Astrocyte of the cerebellum (primary cell): ENCODE measurements around the gene IRGC.

ENCODE experiments used
- DNase-seq: peaks from one replicate; pipeline ENCODE4 v3.0.0-alpha.2; 2011; ENCODE audit warnings: low read depth
- H3K4me3 ChIP-seq: 2 replicates; pipeline ENCODE4 v1.5.1; 2011; ENCODE audit warnings: mild to moderate bottlenecking, low read depth, low read length, moderate library complexity
- in situ Hi-C: cut with HindIII; loops from 2 replicates; pipeline ENCODE4 v1.10.0; 2017; ENCODE audit warnings: low sequenced_read_pairs
- TF ChIP-seq, protein P1 (sequence below): IDR thresholded peaks from 2 replicates; pipeline ENCODE4 v1.5.1; 2012; ENCODE audit warnings: low read length, low read depth, moderate library complexity, mild to moderate bottlenecking; ENCODE audit errors: missing control alignments

IRGC gene

DNA sequence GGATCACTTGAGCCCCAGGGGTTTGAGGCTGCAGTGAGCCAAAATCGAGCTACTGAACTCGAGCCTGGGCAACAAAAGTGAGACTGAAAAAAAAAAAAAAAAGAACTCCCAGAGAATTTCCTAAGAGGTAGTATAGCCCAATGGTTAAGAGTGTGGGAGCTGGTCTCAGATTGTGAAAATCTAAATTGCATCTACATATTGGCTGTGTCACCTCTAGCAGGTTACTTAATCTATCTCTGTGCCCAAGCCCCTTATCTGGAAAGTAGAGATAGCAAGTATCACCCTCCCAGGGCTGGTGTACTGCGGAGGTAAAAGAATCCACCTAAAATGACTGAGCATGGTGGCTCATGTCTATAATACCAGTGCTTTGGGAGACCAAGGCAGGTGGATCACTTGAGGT lies 42.2 kb upstream of the IRGC start:
- in situ Hi-C loops = no loop called here
- no peak for DNase-seq
- no peak overlapping the region for H3K4me3 ChIP-seq
- TF ChIP-seq, protein P1, sequence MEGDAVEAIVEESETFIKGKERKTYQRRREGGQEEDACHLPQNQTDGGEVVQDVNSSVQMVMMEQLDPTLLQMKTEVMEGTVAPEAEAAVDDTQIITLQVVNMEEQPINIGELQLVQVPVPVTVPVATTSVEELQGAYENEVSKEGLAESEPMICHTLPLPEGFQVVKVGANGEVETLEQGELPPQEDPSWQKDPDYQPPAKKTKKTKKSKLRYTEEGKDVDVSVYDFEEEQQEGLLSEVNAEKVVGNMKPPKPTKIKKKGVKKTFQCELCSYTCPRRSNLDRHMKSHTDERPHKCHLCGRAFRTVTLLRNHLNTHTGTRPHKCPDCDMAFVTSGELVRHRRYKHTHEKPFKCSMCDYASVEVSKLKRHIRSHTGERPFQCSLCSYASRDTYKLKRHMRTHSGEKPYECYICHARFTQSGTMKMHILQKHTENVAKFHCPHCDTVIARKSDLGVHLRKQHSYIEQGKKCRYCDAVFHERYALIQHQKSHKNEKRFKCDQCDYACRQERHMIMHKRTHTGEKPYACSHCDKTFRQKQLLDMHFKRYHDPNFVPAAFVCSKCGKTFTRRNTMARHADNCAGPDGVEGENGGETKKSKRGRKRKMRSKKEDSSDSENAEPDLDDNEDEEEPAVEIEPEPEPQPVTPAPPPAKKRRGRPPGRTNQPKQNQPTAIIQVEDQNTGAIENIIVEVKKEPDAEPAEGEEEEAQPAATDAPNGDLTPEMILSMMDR = no peak

DNA sequence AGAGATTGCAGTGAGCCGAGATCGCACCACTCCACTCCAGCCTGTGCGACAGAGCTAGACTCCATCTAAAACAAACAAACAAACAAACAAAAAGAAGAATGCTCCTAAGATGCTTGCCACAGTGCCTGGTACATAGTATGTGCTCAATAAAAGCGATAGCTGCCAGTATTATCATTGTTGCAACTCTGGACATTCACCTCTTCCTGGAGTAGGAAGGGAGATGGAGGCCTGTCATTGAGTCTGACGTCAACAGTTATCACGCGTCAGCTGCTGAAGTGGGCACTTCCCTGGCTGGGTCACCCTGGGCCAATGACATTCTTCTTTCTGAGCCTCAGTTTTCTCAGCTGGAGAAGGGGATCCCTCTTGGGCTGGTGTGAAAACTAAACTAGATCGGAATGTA lies 41.7 kb upstream of the IRGC start:
- in situ Hi-C loops = no loop called here
- TF ChIP-seq, protein P1 = no peak
- no peak for DNase-seq
- H3K4me3 ChIP-seq = no peak overlapping the region

DNA sequence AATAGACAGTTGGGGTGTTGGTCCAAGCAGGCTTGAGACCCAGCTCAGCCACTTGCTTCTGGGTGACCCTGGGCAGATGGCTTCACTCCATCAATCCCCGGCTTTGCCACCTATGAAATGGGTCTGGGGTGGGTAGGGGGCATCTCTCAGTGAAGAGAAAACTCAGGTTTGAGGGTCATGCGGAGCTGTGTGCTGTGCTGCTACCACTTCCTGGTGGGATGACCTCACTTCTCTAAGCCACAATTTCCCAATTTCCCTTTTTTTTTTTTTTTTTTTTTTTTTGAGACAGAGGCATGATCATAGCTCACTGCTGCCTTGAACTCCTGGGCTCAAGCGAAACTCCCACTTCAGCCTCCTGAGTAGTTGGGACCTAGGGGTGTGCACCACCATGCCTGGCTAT lies 41.3 kb upstream of the IRGC start:
- DNase-seq = no peak
- no peak overlapping the region for H3K4me3 ChIP-seq
- TF ChIP-seq, protein P1 = no peak
- in situ Hi-C loops = no loop called here

DNA sequence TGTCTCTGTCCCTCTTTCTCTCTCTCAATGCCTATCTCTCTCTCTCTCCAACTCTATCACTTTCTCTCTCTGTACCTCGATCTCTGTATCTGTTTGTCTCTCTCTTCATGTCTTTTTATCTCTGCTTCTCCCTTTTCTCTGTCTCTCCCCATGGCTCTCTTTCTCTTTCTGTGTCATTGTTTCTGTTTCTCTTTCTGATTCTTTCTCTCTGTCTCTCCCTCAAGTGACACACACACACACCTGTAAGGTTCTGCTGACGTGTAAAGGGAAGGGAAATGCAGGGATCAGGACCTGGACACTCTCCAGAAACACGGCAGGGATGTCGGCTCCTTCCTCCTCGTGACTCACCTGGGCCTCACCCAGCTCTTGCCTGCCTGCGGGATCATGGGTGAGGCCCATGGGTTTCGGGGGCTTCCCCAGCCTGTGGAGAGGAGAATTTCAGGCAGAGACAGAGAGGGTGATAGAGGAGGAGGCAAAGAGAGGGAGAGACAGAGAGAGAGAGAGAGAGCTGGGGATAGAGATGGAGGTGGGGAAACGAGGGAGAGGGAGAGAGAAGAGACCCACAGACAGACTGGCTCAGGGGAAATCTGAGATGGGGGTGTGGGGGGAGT lies 40.5 kb upstream of the IRGC start:
- DNase-seq = no peak
- TF ChIP-seq, protein P1 = no peak
- in situ Hi-C loops = no loop called here
- no peak overlapping the region for H3K4me3 ChIP-seq

DNA sequence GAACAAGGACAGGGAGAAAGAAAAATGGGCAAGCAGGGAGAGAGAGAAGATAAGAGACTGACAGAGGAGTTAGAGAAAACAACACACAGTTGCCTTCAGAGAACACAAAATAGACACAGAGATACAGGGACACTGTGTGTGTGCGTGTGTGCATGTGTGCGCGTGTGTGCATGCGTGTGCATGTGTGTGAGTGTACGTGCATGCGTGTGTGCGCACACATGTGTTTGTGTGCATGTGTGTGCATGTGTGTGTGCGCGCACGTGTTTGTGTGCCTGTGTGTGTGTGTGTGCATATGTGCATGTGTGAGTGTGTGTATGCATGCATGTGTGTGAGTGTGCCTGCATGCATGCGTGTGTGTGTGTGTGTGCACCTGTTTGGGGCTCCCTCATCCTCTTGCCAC lies 40.0 kb upstream of the IRGC start:
- in situ Hi-C loops = no loop called here
- no peak for DNase-seq
- TF ChIP-seq, protein P1 = no peak
- H3K4me3 ChIP-seq = no peak overlapping the region

DNA sequence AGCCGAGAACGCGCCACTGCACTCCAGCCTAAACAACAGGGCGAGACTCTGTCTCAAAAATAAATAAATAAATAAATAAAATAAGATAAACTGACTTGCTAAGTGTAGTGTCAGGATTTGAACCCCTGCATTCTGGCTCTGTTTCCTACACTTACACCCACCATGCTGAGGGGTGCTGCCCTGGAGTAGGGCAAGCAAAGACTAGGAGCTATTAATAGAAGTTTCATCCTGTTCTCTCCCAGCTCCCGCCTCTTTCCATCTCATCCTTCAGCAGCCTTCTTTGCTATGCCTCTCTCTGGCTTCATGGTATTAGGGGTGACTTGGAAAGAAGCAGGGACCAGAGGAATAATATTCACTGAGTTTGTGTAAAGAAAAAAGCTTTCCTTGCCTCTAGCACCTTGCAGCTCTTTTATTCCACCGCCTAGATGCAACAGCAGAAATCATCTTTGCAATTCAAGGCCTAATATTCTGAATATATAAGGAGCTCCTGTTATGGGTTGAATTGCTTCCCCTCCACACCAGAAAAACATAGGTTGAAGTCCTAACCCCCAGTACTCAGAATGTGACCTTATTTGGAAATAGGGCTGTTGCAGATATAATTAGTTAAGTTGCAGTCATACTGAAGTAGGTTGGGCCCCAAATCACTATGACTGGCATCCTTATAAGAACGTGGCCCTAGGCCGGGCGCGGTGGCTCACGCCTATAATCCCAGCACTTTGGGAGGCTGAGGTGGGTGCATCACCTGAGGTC lies 37.2 kb upstream of the IRGC start:
- TF ChIP-seq, protein P1 = no peak
- H3K4me3 ChIP-seq = no peak overlapping the region
- no peak for DNase-seq
- in situ Hi-C loops = no loop called here
